Nephron progenitor cell (in vitro differentiated cells): ENCODE results near the gene OAF.

Experiments
- DNase-seq: peaks from one replicate; pipeline ENCODE4 v3.0.0; 2021
- H3K27ac Mint-ChIP-seq: 2 replicates; pipeline ENCODE4 v1.8.0; 2021; ENCODE audit warnings: mild to moderate bottlenecking, moderate library complexity, mixed read lengths
- H3K27me3 Mint-ChIP-seq: 2 replicates; pipeline ENCODE4 v1.8.0; 2021; ENCODE audit warnings: mild to moderate bottlenecking, low read depth, mixed read lengths; ENCODE audit not compliant: poor library complexity
- H3K36me3 Mint-ChIP-seq: 2 replicates; pipeline ENCODE4 v1.8.0; 2021; ENCODE audit warnings: low read depth, mixed read lengths
- H3K4me1 Mint-ChIP-seq: 2 replicates; pipeline ENCODE4 v1.8.0; 2021; ENCODE audit warnings: mixed read lengths
- H3K4me3 Mint-ChIP-seq: 2 replicates; pipeline ENCODE4 v1.8.0; 2021; ENCODE audit warnings: mild to moderate bottlenecking, moderate library complexity, mixed read lengths
- H3K9me3 Mint-ChIP-seq: 2 replicates; pipeline ENCODE4 v1.8.0; 2021; ENCODE audit warnings: mild to moderate bottlenecking, moderate library complexity, mixed read lengths
- CTCF ChIP-seq: fragments of 200-600 bp; sonication (generic); IDR thresholded peaks from 2 replicates; pipeline ENCODE4 v1.5.0; 2021; ENCODE audit warnings: antibody characterized with exemption

The OAF gene

GRCh38 chr11:120227228-120227852 is 16.5 kb downstream of the OAF start:
- H3K36me3 Mint-ChIP-seq: no peaks in the 10 kb centered on the region
- peaks cover 39% of the 10 kb centered on the region for H3K27me3 Mint-ChIP-seq
- no peak overlapping the region for H3K4me3 Mint-ChIP-seq
- H3K4me1 Mint-ChIP-seq: peaks cover 46% of the 10 kb centered on the region
- no peak for DNase-seq
- no peaks in the 10 kb centered on the region for H3K9me3 Mint-ChIP-seq
- H3K27ac Mint-ChIP-seq: peak overlapping the region; percentile 36
- no peak for TF ChIP-seq CTCF

GRCh38 chr11:120228794-120229384 is 18.1 kb downstream of the OAF start:
- Mint-ChIP-seq H3K9me3 (no peaks in the 10 kb centered on the region), H3K27ac (no peak overlapping the region), H3K27me3 (peaks cover 49% of the 10 kb centered on the region), H3K4me3 (no peak overlapping the region), H3K4me1 (peaks cover 42% of the 10 kb centered on the region), H3K36me3 (no peaks in the 10 kb centered on the region)
- peak; percentile 29 for TF ChIP-seq CTCF
- DNase-seq: no peak

GRCh38 chr11:120229451-120230424 is 18.9 kb downstream of the OAF start:
- DNase-seq: no peak
- Mint-ChIP-seq H3K27ac (no peak overlapping the region), H3K9me3 (no peaks in the 10 kb centered on the region), H3K36me3 (no peaks in the 10 kb centered on the region), H3K27me3 (peaks cover 47% of the 10 kb centered on the region), H3K4me3 (no peak overlapping the region), H3K4me1 (peaks cover 33% of the 10 kb centered on the region)
- TF ChIP-seq CTCF: peak; percentile 63

- Mint-ChIP-seq H3K27ac (no peak overlapping the region), H3K4me3 (no peak overlapping the region), H3K4me1 (peaks cover 25% of the 10 kb centered on the region), H3K27me3 (peaks cover 50% of the 10 kb centered on the region), H3K9me3 (no peaks in the 10 kb centered on the region), H3K36me3 (no peaks in the 10 kb centered on the region)
- TF ChIP-seq CTCF: no peak
- no peak for DNase-seq
Measured at GRCh38 chr11:120230433-120231071, 19.7 kb downstream of the OAF start.

- no peaks in the 10 kb centered on the region for H3K9me3 Mint-ChIP-seq
- H3K36me3 Mint-ChIP-seq: no peaks in the 10 kb centered on the region
- H3K27ac Mint-ChIP-seq: no peak overlapping the region
- no peak for TF ChIP-seq CTCF
- DNase-seq: no peak
- H3K4me1 Mint-ChIP-seq: peaks cover 14% of the 10 kb centered on the region
- peaks cover 57% of the 10 kb centered on the region for H3K27me3 Mint-ChIP-seq
- no peak overlapping the region for H3K4me3 Mint-ChIP-seq
Measured at GRCh38 chr11:120231963-120232362, 21.1 kb downstream of the OAF start.
